ENCODE measurements around the gene RNF169. TPM values are rescaled to one million over a fixed set of nuclear protein-coding genes. Genes with fewer than 3 reads are reported as not detected.
"Not testable (repeated sequence)": the region's sequence is repeated elsewhere in the genome, so short reads cannot be mapped to it uniquely, and the experiment has no call there.

Gene RNF169
- total and polyA plus RNA-seq, 12 donors, result 2.3 to 14.0 (median 10.8) TPM

GRCh38 chr11:74744277-74744676 lies 4.4 kb upstream of the RNF169 start:
- intact Hi-C loops (cut with DNase I), result no loop called here
- no peaks in the 10 kb centered on the region for H3K27me3 ChIP-seq
- no peak overlapping the region for H3K4me3 ChIP-seq
- DNase-seq, result no peak
- no peak overlapping the region for H3K27ac ChIP-seq
- H3K9me3 ChIP-seq, result no peaks in the 10 kb centered on the region
- peaks cover 3 to 13% (median 9%) of the 10 kb centered on the region in 9 donors for H3K4me1 ChIP-seq
- no peaks in the 10 kb centered on the region for H3K36me3 ChIP-seq
- WGBS, 2 donors, result 59 to 78% methylated on average over 4 of the region's 4 CpGs
- ATAC-seq, result no peak
- TF ChIP-seq, protein P1, sequence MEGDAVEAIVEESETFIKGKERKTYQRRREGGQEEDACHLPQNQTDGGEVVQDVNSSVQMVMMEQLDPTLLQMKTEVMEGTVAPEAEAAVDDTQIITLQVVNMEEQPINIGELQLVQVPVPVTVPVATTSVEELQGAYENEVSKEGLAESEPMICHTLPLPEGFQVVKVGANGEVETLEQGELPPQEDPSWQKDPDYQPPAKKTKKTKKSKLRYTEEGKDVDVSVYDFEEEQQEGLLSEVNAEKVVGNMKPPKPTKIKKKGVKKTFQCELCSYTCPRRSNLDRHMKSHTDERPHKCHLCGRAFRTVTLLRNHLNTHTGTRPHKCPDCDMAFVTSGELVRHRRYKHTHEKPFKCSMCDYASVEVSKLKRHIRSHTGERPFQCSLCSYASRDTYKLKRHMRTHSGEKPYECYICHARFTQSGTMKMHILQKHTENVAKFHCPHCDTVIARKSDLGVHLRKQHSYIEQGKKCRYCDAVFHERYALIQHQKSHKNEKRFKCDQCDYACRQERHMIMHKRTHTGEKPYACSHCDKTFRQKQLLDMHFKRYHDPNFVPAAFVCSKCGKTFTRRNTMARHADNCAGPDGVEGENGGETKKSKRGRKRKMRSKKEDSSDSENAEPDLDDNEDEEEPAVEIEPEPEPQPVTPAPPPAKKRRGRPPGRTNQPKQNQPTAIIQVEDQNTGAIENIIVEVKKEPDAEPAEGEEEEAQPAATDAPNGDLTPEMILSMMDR (IDR thresholded peaks at IDR 0.05), result no peak

GRCh38 chr11:74746868-74747267 lies 1.8 kb upstream of the RNF169 start:
- Histone ChIP-seq H3K36me3 (no peaks in the 10 kb centered on the region), H3K4me3 (no peak overlapping the region), H3K4me1 (peaks cover 3 to 36% (median 22%) of the 10 kb centered on the region in 9 donors), H3K27ac (no peak overlapping the region), H3K27me3 (no peaks in the 10 kb centered on the region), H3K9me3 (no peaks in the 10 kb centered on the region)
- ATAC-seq (no peak), DNase-seq (no peak)
- intact Hi-C loops (cut with DNase I), result no loop called here
- TF ChIP-seq, protein P1 (IDR thresholded peaks at IDR 0.05), result no peak
- 96 to 99% methylated on average over 3 of the region's 3 CpGs for WGBS, 2 donors

DNA sequence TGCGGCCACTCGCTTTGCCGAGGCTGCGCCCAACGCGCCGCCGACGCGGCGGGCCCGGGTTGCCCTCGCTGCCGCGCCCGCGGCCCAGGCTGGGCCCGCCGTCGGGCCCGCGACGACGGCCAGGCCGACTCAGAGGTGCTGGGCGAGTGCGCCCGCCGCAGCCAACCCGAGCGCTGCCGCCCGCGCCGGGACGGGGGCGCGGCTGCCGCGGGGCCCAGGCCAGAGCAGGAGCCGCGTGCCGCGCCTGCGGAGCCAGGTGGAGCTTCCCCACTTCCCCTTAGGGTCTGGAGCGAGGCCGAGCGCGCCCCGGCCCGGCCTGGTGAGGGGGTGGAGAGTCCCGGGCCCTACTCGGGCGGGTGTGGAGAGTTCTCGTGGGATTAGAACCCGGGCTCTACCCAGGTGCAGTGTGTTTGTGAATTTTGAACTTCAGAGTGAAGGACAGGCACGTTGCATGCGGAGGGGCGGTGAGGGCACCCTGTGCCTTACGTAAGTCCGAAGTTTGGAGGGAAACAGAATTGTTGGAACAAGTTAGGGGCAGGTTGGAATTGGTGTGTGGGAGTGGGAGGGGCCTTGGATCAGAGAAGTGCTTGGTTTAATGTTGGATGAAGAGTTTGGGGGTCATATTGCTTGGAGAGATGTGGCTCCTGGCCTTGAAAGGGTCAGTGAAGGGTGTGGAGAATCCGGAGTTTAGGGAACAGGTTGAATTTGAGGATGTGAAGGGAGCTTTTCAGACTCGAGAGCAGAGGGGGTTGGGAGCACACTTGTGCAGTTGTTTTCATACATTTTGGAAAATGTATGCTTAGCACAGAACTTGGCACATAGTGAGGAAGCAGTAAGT lies 697 bp downstream of the RNF169 start:
- Histone ChIP-seq H3K9me3 (no peaks in the 10 kb centered on the region), H3K27ac (peak overlapping the region; percentile 91 to 99 (median 94)), H3K36me3 (no peaks in the 10 kb centered on the region), H3K27me3 (no peaks in the 10 kb centered on the region), H3K4me1 (peaks cover 3 to 56% (median 28%) of the 10 kb centered on the region in 9 donors), H3K4me3 (peak overlapping the region; percentile 57 to 99 (median 79))
- peak; percentile 21 to 61 (median 38) for ATAC-seq
- WGBS, 2 donors, result 1% methylated on average over 59 to 63 of the region's 63 CpGs
- TF ChIP-seq, protein P1 (IDR thresholded peaks at IDR 0.05), result no peak
- peak; percentile 40 to 62 for DNase-seq
- intact Hi-C loops (cut with DNase I), result no loop called here

GRCh38 chr11:74749965-74750296 lies 1.3 kb downstream of the RNF169 start:
- no peak for DNase-seq
- WGBS, 2 donors, result 13 to 18% methylated on average over 2 of the region's 2 CpGs
- no peaks in the 10 kb centered on the region for H3K36me3 ChIP-seq
- peak overlapping the region in 9 of 10 donors; percentile 73 to 99 (median 80) for H3K4me3 ChIP-seq
- intact Hi-C loops (cut with DNase I), result no loop called here
- H3K4me1 ChIP-seq, result peaks cover 3 to 61% (median 34%) of the 10 kb centered on the region in 9 donors
- H3K9me3 ChIP-seq, result no peaks in the 10 kb centered on the region
- no peak for ATAC-seq
- no peaks in the 10 kb centered on the region for H3K27me3 ChIP-seq
- peak overlapping the region in 7 of 10 donors; percentile 62 to 99 (median 96) for H3K27ac ChIP-seq
- TF ChIP-seq, protein P1 (IDR thresholded peaks at IDR 0.05), result no peak

DNA sequence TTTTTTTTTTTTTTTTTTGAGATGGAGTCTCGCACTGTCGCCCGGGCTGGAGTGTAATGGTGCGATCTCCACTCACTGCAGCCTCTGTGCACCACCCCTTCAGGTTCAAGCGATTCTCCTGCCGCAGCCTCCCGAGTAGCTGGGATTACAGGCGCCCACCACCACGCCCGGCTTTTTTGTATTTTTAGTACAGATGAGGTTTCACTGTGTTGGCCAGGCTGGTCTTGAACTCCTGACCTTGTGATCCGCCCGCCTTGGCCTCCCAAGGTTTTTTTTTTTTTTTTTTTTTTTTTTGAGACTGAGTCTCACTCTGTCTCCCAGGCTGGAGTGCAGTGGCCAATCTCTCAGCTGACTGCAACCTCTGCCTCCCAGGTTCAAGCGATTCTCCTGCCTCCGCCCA lies 1.9 kb downstream of the RNF169 start:
- DNase-seq; H3K27me3 ChIP-seq; H3K27ac ChIP-seq; ATAC-seq; H3K9me3 ChIP-seq; intact Hi-C loops (cut with DNase I); H3K4me3 ChIP-seq; H3K36me3 ChIP-seq: not testable (repeated sequence)
- 98 to 99% methylated on average over 12 to 14 of the region's 14 CpGs for WGBS, 2 donors
- peaks cover 3 to 68% (median 38%) of the 10 kb centered on the region in 9 donors for H3K4me1 ChIP-seq
